ENCODE results near the gene SPOCK2.

DNA sequence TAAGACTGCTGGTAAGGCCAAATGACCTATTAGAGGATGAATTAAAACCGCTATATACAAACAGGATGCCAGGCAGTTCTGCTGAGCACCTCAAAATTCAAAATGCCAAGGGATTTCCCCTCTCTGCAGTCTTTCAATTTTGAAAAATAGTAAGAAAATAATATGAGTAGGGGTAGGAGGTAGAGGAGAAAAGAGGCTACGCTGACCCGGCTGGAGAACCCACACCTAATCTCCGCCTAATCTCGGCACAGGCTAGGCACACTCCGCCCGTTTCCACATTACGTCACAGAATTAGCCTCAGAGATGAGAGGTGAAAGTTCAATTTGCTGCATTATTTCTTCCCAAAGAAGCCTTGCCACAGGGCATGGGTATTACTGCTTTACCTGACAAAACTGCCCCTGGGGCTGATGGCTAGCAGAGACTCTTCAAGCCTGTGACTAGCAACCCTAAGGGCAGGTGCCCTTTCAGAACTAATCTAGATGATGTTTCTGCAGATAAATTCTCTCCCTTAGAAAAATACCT, 21.3 kb upstream of the SPOCK2 start:
- TF ChIP-seq, protein P1, sequence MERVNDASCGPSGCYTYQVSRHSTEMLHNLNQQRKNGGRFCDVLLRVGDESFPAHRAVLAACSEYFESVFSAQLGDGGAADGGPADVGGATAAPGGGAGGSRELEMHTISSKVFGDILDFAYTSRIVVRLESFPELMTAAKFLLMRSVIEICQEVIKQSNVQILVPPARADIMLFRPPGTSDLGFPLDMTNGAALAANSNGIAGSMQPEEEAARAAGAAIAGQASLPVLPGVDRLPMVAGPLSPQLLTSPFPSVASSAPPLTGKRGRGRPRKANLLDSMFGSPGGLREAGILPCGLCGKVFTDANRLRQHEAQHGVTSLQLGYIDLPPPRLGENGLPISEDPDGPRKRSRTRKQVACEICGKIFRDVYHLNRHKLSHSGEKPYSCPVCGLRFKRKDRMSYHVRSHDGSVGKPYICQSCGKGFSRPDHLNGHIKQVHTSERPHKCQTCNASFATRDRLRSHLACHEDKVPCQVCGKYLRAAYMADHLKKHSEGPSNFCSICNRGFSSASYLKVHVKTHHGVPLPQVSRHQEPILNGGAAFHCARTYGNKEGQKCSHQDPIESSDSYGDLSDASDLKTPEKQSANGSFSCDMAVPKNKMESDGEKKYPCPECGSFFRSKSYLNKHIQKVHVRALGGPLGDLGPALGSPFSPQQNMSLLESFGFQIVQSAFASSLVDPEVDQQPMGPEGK (tag by site-specific recombination; IDR thresholded peaks at IDR 0.05): no peak
- TF ChIP-seq, protein P2, sequence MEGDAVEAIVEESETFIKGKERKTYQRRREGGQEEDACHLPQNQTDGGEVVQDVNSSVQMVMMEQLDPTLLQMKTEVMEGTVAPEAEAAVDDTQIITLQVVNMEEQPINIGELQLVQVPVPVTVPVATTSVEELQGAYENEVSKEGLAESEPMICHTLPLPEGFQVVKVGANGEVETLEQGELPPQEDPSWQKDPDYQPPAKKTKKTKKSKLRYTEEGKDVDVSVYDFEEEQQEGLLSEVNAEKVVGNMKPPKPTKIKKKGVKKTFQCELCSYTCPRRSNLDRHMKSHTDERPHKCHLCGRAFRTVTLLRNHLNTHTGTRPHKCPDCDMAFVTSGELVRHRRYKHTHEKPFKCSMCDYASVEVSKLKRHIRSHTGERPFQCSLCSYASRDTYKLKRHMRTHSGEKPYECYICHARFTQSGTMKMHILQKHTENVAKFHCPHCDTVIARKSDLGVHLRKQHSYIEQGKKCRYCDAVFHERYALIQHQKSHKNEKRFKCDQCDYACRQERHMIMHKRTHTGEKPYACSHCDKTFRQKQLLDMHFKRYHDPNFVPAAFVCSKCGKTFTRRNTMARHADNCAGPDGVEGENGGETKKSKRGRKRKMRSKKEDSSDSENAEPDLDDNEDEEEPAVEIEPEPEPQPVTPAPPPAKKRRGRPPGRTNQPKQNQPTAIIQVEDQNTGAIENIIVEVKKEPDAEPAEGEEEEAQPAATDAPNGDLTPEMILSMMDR (tag by site-specific recombination; IDR thresholded peaks at IDR 0.05): no peak
- TF ChIP-seq YY1 (tag by site-specific recombination; IDR thresholded peaks at IDR 0.05) (no peak), MYNN (tag by site-specific recombination; IDR thresholded peaks at IDR 0.05; ENCODE audit: borderline replicate concordance) (no peak), ZNF311 (tag by site-specific recombination; IDR thresholded peaks at IDR 0.05; ENCODE audit: borderline replicate concordance) (no peak), ZNF121 (tag by site-specific recombination; IDR thresholded peaks at IDR 0.05) (no peak), ZNF670 (tag by site-specific recombination; IDR thresholded peaks at IDR 0.05; ENCODE audit: low read depth) (no peak), ZNF548 (tag by site-specific recombination; IDR thresholded peaks at IDR 0.05) (no peak), REPIN1 (tag by site-specific recombination; IDR thresholded peaks at IDR 0.05; ENCODE audit: low read depth) (no peak), ZNF426 (tag by site-specific recombination; IDR thresholded peaks at IDR 0.05) (no peak), ZNF169 (tag by site-specific recombination; IDR thresholded peaks at IDR 0.05) (no peak), TCF7L2 (IDR thresholded peaks at IDR 0.05; ENCODE audit: borderline replicate concordance, low read depth, low read length) (no peak)
- TF ChIP-seq, protein P3, sequence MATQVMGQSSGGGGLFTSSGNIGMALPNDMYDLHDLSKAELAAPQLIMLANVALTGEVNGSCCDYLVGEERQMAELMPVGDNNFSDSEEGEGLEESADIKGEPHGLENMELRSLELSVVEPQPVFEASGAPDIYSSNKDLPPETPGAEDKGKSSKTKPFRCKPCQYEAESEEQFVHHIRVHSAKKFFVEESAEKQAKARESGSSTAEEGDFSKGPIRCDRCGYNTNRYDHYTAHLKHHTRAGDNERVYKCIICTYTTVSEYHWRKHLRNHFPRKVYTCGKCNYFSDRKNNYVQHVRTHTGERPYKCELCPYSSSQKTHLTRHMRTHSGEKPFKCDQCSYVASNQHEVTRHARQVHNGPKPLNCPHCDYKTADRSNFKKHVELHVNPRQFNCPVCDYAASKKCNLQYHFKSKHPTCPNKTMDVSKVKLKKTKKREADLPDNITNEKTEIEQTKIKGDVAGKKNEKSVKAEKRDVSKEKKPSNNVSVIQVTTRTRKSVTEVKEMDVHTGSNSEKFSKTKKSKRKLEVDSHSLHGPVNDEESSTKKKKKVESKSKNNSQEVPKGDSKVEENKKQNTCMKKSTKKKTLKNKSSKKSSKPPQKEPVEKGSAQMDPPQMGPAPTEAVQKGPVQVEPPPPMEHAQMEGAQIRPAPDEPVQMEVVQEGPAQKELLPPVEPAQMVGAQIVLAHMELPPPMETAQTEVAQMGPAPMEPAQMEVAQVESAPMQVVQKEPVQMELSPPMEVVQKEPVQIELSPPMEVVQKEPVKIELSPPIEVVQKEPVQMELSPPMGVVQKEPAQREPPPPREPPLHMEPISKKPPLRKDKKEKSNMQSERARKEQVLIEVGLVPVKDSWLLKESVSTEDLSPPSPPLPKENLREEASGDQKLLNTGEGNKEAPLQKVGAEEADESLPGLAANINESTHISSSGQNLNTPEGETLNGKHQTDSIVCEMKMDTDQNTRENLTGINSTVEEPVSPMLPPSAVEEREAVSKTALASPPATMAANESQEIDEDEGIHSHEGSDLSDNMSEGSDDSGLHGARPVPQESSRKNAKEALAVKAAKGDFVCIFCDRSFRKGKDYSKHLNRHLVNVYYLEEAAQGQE (tag by site-specific recombination; IDR thresholded peaks at IDR 0.05): no peak
- TF ChIP-seq, protein P4, sequence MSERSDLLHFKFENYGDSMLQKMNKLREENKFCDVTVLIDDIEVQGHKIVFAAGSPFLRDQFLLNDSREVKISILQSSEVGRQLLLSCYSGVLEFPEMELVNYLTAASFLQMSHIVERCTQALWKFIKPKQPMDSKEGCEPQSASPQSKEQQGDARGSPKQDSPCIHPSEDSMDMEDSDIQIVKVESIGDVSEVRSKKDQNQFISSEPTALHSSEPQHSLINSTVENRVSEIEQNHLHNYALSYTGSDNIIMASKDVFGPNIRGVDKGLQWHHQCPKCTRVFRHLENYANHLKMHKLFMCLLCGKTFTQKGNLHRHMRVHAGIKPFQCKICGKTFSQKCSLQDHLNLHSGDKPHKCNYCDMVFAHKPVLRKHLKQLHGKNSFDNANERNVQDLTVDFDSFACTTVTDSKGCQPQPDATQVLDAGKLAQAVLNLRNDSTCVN (tag by site-specific recombination; optimal IDR thresholded peaks at IDR 0.05): no peak
